B cell (primary cell): Measurements from ENCODE around the gene ANKRD30A. TPM values are rescaled to one million over a fixed set of nuclear protein-coding genes. Genes with fewer than 3 reads are reported as not detected.
"Not testable (repeated sequence)": the region's sequence is repeated elsewhere in the genome, so short reads cannot be mapped to it uniquely, and the experiment has no call there.

Experiments
- ATAC-seq: fragments of 200-7000 bp; cut with Tn5 transposase; one replicate; pipeline ENCODE4 v1.10.0; 2021; ENCODE audit warnings: low read depth, mild to moderate bottlenecking, moderate number of reproducible peaks, moderate library complexity
- CTCF ChIA-PET: fragments of 350-600 bp; sonication (Branson Sonifier 250); formaldehyde crosslinking; loops from one replicate; lab custom pipeline; 2021; ENCODE audit warnings: antibody characterized with exemption, inconsistent platforms; lab: Charles Lee
- POLR2A ChIA-PET: fragments of 350-600 bp; sonication (Branson Sonifier 250); formaldehyde crosslinking; loops from one replicate; lab custom pipeline; 2021; ENCODE audit warnings: antibody characterized with exemption; lab: Charles Lee
- DNase-seq: peaks from one replicate; pipeline ENCODE4 v3.0.0; 2013
- H2AFZ ChIP-seq: 2 replicates; pipeline ENCODE4 v1.6.1; 2012; ENCODE audit warnings: mild to moderate bottlenecking, low read depth, low read length; ENCODE audit not compliant: insufficient read depth, poor library complexity, severe bottlenecking
- H3K27ac ChIP-seq, 2 donors: 1 replicate in 1 of 2; 2 replicates in 1 of 2; pipeline ENCODE4 v1.5.1; 2012 to 2013; ENCODE audit warnings: low read length in 2 of 2, mild to moderate bottlenecking in 2 of 2, moderate library complexity in 1 of 2
- H3K27me3 ChIP-seq, 4 experiments: fragments of 200-600 bp in 1 of 4; sonication (generic) in 1 of 4; replicated peaks in 1 of 4; 1 replicate in 2 of 4; 2 replicates in 2 of 4; pipeline versions ENCODE4 v1.6.1 to v1.7.0; 2013 to 2016; ENCODE audit warnings: low read length in 3 of 4, mild to moderate bottlenecking in 2 of 4, mixed read lengths in 1 of 4, moderate library complexity in 1 of 4; ENCODE audit not compliant: insufficient read depth in 4 of 4, control insufficient read depth in 3 of 4; ENCODE audit errors: control extremely low read depth in 1 of 4
- H3K36me3 ChIP-seq, 2 experiments: replicated peaks in 1 of 2; 1 replicate in 1 of 2; 2 replicates in 1 of 2; pipeline versions ENCODE4 v1.6.1 to v1.7.1; 2013; ENCODE audit warnings: low read length in 1 of 2; ENCODE audit not compliant: insufficient read depth in 2 of 2, control insufficient read depth in 1 of 2; ENCODE audit errors: control extremely low read depth in 1 of 2, extremely low read depth in 1 of 2
- H3K4me1 ChIP-seq, 2 donors: fragments of 200-600 bp in 1 of 2; sonication (generic) in 1 of 2; 1 replicate in 1 of 2; 2 replicates in 1 of 2; pipeline versions ENCODE4 v1.5.1 to v1.6.1; 2013 to 2017; ENCODE audit warnings: low read length in 2 of 2; ENCODE audit not compliant: control insufficient read depth in 2 of 2, insufficient read depth in 2 of 2
- H3K4me2 ChIP-seq: replicated peaks from 2 replicates; pipeline ENCODE3; 2012; ENCODE audit warnings: mild to moderate bottlenecking, low read depth, low read length; ENCODE audit not compliant: poor library complexity, severe bottlenecking
- H3K4me3 ChIP-seq, 5 experiments: fragments of 200-600 bp in 1 of 5; sonication (generic) in 1 of 5; 1 replicate in 3 of 5; 2 replicates in 2 of 5; pipeline versions ENCODE4 v1.5.1 to v1.7.0; 2011 to 2016; ENCODE audit warnings: low read length in 4 of 5, mild to moderate bottlenecking in 4 of 5, low read depth in 2 of 5, control low read depth in 1 of 5, moderate library complexity in 1 of 5; ENCODE audit not compliant: insufficient read depth in 1 of 5; ENCODE audit errors: control extremely low read depth in 1 of 5, extremely low read depth in 1 of 5
- H3K79me2 ChIP-seq: fragments of 200-600 bp; sonication (generic); one replicate; pipeline ENCODE4 v1.6.0; 2016; ENCODE audit warnings: low read length; ENCODE audit not compliant: control insufficient read depth, insufficient read depth
- H3K9ac ChIP-seq: fragments of 200-600 bp; sonication (generic); 2 replicates; pipeline ENCODE4 v1.6.1; 2017; ENCODE audit warnings: mild to moderate bottlenecking, low read length, moderate library complexity
- H3K9me3 ChIP-seq, 3 donors: one replicate each; pipeline versions ENCODE4 v1.6.1 to v1.7.1; 2013; ENCODE audit warnings: low read length in 2 of 3; ENCODE audit not compliant: control insufficient read depth in 2 of 3, insufficient read depth in 1 of 3; ENCODE audit errors: control extremely low read depth in 1 of 3
- H4K20me1 ChIP-seq: 2 replicates; pipeline ENCODE4 v1.6.0; 2012; ENCODE audit warnings: mild to moderate bottlenecking, low read length; ENCODE audit not compliant: insufficient read depth, control insufficient read depth, poor library complexity, severe bottlenecking
- H3K27ac Mint-ChIP-seq: one replicate; pipeline ENCODE4 v1.8.0; 2021; ENCODE audit warnings: mixed read lengths
- H3K27me3 Mint-ChIP-seq: one replicate; pipeline ENCODE4 v1.8.0; 2021; ENCODE audit warnings: mixed read lengths
- H3K4me1 Mint-ChIP-seq: one replicate; pipeline ENCODE4 v1.8.0; 2021; ENCODE audit warnings: mixed read lengths
- H3K4me3 Mint-ChIP-seq: one replicate; pipeline ENCODE4 v1.8.0; 2021; ENCODE audit warnings: mixed read lengths
- H3K9me3 Mint-ChIP-seq: one replicate; pipeline ENCODE4 v1.8.0; 2022; ENCODE audit warnings: mixed read lengths; ENCODE audit not compliant: insufficient read depth
- CTCF ChIP-seq: fragments of 200-600 bp; IDR thresholded peaks from one replicate; pipeline ENCODE4 v1.8.0; 2022; ENCODE audit warnings: antibody characterized with exemption, mild to moderate bottlenecking
- EZH2 ChIP-seq: IDR thresholded peaks from 2 replicates; pipeline ENCODE4 v1.6.1; 2012; ENCODE audit warnings: borderline replicate concordance, low read depth, mild to moderate bottlenecking, moderate library complexity, low read length; ENCODE audit not compliant: insufficient read depth, poor library complexity, severe bottlenecking
- WGBS: methylation state at CpG from one replicate; pipeline ENCODE4 v1.1.5; 2013; ENCODE audit warnings: missing lambda C conversion rate; ENCODE audit not compliant: insufficient coverage; 5-methylcytosine and 5-hydroxymethylcytosine counted together
- intact Hi-C: fragments of 100-400 bp; cut with micrococcal nuclease; formaldehyde crosslinking; loops from one replicate; pipeline ENCODE4 v1.10.0; 2022
- polyA plus RNA-seq: library from polyadenylated mRNA; depleted of rRNA; stranded (reverse); fragments of >200 nt; gene quantifications from 2 replicates; pipeline ENCODE4 v1.2.3, GENCODE V29; 2012
- total RNA-seq, 2 donors: library from RNA; stranded (reverse); fragments of 120-200 nt in 1 of 2; gene quantifications; 1 replicate in 1 of 2; 2 replicates in 1 of 2; pipeline versions ENCODE4 v1.2.3 to v1.2.4, GENCODE V29; 2013 to 2022

ANKRD30A gene
- total and polyA plus RNA-seq, 2 donors (not counting 1 experiment from before 2014, with no cell fraction given) = not detected

- Histone ChIP-seq H3K27ac (no peak overlapping the region), H2AFZ (no peak overlapping the region), H4K20me1 (no peaks in the 10 kb centered on the region), H3K4me1 (no peaks in the 10 kb centered on the region), H3K9ac (no peak overlapping the region), H3K79me2 (no peaks in the 10 kb centered on the region), H3K9me3 (peaks cover 0 to 2% (median 1%) of the 10 kb centered on the region in 3 donors), H3K4me2 (no peak overlapping the region), H3K4me3 (no peak overlapping the region), H3K27me3 (no peaks in the 10 kb centered on the region), H3K36me3 (no peaks in the 10 kb centered on the region)
- intact Hi-C loops = no loop called here
- TF ChIP-seq EZH2 (no peak), CTCF (no peak)
- WGBS = no CpG with 5 or more reads among the region's 2 CpGs
- Mint-ChIP-seq H3K4me1 (no peaks in the 10 kb centered on the region), H3K27me3 (no peaks in the 10 kb centered on the region), H3K27ac (no peak overlapping the region), H3K9me3 (peaks cover 2% of the 10 kb centered on the region), H3K4me3 (no peak overlapping the region)
- DNase-seq = no peak
- ChIA-PET CTCF (no interaction called here), POLR2A (no interaction called here)
- no peak for ATAC-seq
Observed at GRCh38 chr10:37246637-37247036, 121.2 kb downstream of the ANKRD30A start.

GRCh38 chr10:37255837-37256236, 130.4 kb downstream of the ANKRD30A start:
- H4K20me1 ChIP-seq, H3K9me3 ChIP-seq, H3K27me3 ChIP-seq, POLR2A ChIA-PET, H3K27ac ChIP-seq, H3K9ac ChIP-seq, H3K27me3 Mint-ChIP-seq, ATAC-seq, H3K4me1 Mint-ChIP-seq, H3K36me3 ChIP-seq, H3K79me2 ChIP-seq, H3K4me3 ChIP-seq, H2AFZ ChIP-seq, H3K9me3 Mint-ChIP-seq, H3K4me3 Mint-ChIP-seq, DNase-seq, H3K4me2 ChIP-seq, H3K27ac Mint-ChIP-seq, H3K4me1 ChIP-seq, CTCF ChIA-PET, intact Hi-C loops: not testable (repeated sequence)
- 79% methylated on average over 3 of the region's 3 CpGs for WGBS
